SW 1271 (cell line): ENCODE data around the gene PPP1R13L.

Experiments
- DNase-seq, 2 experiments: peaks; one replicate each; lab custom pipeline; 2025; lab: John Stamatoyannopoulos, UW

Gene PPP1R13L

GRCh38 chr19:45407091-45407375 is 2.2 kb upstream of the PPP1R13L start:
- DNase-seq, result no peak

DNA sequence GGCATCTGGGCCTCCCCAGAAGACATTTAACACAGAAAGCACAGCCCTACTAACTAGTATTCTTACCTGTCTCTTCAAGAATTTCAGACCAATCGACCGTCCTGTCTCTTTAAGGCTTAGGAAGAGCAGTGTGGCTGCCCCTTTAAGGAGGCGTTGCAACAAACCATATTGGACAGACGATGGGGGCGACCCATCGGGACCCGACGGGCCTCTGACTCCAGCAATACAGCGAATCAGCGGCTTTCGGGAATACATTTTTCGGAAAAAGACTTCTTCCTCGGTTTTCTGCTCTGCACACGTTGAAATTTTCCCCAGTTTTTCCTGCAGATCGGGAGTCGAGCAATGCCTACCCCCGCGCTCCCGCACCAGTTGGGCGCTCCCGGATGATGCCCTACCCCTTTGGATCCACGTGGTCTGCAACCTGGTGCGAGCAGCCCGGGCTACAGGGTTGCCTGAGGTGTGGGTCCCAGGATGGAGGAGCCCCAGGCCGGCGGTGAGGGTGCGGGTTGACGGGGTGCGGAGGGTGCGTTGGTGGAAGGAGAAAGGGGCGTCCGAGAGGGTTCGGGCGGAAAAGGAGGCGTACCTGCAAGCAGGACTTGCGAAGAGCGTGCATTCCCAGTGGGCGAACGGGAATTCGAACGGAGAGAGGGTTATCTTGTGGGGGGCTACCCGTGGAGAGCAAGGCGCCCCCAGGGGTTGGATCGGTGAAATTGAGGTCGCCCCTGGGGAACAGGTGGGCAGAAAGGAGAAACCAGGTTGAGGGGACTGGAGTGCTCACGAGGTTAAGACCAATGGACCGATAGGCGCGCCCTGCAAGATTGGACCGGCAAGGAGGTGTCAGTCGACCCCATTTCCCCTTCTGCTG is 1.6 kb upstream of the PPP1R13L start, which contains the start of gene POLR1G:
Gene POLR1G, plus strand, starts transcription at position 419 of the 865 bp plus-strand sequence. Its CDS starts 53 bp downstream, at position 472.
- DNase-seq, result peak; percentile 78 to 89

DNA sequence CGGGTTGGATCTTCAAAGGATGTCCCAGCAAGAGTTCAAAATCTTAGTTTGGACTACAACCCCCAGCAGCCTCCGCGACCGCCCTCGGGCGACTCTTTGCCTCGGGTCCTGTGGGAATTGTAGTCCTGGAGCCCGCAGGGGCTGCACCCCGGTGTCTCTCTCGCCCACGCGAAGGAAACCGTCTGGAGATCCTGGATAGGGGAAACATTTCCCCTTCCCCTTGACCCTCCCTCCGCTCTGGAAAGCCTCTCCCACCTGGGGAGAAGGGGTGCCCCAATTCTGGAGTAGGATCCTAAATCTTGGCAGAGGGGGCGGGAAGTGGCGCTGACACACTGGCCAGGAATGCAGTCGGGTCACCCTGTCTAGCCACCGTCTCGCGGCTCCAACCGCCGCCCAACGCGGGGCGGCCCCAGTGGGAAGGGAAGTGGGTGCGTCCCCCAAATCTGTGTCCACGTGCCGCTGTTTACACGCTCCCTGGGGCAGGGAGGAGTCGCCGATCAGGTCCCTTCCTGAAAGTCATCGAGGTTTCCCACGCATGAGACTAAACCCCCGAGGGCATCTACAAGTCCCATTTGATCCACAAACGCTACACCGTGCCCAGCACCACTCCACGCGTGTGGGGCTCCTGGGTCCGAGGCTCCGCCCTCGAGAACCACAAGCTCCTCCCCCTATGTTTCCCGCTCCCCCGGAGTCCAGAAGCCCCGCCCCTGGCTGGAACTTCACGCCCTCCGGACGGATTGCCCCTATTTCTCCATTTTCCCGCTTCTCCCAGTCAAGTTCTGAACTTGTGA is 761 bp upstream of the PPP1R13L start:
- peak; percentile 79 to 89 for DNase-seq

DNA sequence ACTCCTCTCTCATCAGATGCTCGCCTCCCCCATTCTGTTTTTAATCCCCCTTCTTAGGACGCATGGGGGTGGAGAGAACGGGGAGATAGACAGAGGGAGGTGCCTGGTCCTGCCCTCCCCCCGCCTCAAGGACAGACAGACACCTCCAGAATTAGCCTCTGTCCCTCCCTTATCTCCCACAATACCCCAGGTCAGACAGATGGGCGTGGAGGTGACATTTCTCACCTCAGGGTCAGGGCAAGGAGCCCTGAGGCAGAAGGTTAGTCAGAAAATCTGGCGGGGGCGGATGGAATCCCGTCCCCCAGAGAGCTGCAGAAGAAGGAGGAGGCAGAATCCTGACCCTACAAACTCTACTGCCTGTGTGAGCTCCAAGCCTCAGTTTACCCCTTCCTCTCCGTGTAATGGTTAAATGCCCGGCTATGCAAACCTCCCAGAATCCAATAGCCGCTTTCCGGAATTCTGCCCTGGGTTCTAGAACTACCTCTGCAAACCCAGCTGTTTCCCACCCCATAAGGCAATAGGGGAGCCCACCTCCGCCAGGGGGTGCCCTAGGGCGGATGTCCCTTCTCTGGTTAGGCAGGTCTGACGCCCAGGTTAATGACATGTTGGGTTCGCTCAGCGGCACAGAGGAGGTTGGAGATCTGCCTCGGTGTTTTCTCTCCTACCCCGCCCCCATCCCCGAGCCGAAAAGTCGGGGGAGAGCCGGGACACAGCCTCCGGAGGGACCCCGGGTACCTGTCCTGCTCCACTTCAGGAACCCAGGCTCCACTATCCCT is 900 bp downstream of the PPP1R13L start:
- peak in 1 of 2 experiments; percentile 46 for DNase-seq

DNA sequence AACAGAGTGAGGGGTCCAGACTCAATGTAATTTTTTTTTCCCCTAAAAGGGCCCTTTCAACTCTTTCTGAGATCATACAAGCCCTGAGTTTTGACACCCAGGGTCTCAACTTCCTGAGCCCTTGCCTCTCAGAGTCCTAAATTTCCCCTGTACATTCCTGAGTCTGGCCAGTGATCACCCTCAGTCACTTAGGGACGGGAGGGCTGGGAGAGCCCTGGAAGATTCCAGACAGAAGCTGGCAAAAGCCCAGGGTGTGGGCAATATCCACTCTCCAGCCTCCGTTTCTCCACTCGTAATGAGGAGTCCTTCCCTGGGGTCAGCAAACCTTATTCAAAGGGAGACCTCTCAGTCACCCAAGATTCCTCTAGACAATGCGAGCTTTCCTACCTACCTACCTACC is 1.6 kb downstream of the PPP1R13L start:
- no peak for DNase-seq

GRCh38 chr19:45402298-45403061 is 2.4 kb downstream of the PPP1R13L start:
- DNase-seq, result peak in 1 of 2 experiments; percentile 70

DNA sequence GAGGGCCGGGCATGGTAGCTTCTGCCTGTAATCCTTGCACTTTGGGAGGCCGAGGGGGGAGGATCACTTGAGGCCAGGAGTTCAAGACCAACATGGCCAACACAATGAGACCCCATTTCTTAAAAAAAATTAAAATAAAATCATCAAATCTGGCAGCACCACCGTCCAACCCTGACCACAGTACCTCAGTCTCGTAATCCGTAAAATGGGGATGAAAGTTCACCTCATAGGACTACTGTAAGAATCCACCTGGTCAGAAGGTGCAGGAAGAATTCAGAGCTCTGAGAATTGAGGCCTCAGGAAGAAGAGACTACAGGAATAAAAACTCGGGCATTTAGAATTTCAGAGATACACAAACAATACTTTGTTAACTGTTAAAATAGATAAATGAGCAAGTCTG is 3.1 kb downstream of the PPP1R13L start:
- DNase-seq, result no peak

GRCh38 chr19:45400192-45400591 is 4.7 kb downstream of the PPP1R13L start:
- DNase-seq, result no peak

DNA sequence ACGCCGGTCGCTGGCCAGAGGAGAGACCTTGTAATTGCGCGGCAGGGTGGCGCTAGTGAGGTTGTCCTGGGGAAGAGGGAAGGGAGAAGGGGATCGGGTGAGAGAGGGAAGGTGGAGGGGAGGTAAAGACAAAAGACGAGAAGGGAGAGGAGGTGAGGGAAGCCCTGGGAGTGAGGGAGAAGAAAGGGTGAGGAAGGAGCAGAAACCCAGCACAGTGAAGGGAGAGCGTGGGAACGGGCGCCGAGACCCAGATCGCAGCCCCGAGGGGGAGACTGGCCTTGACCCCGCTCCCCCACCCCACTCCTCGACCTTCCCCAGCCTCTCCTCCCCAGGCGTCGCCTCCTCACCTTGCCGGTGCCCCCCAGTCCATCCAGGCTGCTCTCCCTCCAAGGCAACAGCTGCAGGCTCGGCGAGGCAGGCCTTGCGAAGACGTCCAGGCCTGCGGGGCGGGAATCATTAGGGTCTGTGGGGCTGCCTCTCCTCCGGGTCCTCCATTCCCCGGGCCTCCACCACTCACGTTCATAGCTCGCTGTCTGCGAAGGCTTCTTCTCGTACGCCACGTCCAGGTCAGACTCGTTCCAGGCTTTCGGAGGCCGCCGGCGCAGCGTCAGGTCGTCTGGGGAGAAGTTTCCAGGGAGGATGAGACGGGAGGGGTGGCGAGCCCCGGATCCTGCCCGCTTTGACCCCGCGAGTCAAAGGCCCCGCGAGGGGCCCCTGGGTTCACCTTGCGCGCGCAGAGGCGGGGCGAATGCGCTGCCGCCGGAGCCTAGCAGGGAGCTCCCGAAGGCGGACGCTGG is 8.8 kb downstream of the PPP1R13L start:
- no peak for DNase-seq

DNA sequence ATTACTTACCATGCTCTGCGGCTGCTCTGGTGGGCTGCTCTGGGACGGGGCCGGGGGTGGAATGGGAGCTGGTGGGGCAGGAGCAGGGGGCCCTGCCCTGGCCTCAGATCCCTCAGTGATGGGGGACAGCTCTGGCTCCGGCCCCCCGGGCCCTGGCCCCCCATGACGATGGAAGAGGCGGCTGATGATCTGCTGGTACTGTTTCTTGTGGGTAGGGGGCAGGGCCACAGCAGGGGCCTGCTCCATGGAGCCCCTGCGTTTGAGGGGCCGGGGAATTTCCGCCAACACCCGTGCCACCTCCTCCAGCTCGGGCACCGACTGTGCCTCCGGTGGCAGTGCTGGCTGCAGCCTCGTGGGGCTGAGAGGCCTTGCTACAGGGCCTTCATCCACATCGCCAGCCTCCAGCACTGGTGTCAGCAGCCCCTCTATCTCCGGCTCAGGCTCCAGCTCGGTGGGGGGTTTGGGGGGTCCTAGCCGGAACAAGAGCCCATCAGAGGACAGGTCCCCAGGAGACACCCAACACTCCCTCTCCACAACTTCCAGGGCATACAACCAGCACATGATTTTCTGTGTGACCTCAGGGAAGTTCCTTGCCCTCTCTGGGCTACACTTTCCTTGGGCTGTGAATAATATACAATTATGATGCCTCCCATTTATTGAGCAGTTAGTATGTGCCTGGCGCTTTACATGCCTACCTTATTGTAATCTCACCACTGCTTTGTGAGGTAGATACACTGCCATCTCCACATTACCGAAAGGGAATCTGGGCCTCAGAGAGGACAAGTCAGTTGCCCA is 12.8 kb downstream of the PPP1R13L start:
- DNase-seq, result no peak

- peak in 1 of 2 experiments; percentile 25 for DNase-seq
These were observed 13.5 kb downstream of the PPP1R13L start for GRCh38 chr19:45391346-45391745.

- DNase-seq, result no peak
These were observed 19.3 kb downstream of the PPP1R13L start for GRCh38 chr19:45385392-45386221.

DNA sequence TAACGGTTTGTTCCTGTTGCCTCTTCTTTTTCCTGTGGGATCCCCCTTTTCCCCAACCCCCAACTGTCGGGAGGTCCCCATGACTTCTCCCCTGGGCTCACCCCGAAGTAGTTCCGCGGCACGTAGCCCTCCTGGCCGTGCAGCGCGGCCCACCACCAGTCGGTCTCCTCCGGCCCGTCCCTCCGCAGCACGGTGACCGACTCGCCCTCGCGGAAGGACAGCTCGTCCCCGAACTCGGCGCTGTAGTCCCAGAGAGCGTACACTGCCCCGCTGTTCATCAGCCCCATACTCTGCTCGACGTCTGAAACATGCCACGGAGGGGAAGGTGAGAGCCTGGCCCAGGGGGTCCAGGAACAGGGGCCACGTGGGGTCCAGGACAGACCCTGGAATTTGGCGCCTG is 22.4 kb downstream of the PPP1R13L start:
- no peak for DNase-seq

DNA sequence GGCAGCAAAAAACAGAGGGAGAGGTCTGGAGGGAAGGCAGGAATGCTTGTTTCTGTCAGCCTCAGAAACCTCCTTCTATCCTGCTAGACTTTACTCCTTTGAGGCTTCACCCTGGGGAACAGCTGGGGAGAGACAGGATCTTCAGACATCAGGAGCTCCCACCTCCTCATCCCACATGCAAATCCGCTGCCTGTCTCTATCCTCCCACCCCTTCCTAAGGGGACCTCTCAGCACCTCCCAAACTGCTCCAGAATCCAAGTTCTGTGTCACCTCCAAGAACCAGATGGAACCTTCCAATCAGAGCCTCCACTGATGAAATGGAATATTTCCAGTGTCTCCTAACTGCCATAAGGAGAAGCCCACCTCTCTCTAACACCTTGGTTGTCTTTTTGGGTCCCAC is 24.8 kb downstream of the PPP1R13L start:
- DNase-seq, result no peak

GRCh38 chr19:45376045-45376724 is 28.7 kb downstream of the PPP1R13L start:
- peak in 1 of 2 experiments; percentile 76 for DNase-seq

- peak; percentile 90 to 91 for DNase-seq
These were observed 34.3 kb downstream of the PPP1R13L start, which contains the start of gene ERCC2 for GRCh38 chr19:45370410-45371204. Gene ERCC2, minus strand, starts transcription at chr19:45370573. Its CDS starts 33 bp downstream, at chr19:45370540.

GRCh38 chr19:45368737-45369340 is 36.0 kb downstream of the PPP1R13L start:
- no peak for DNase-seq
